PC-3 (cell line): Measurements from ENCODE around the gene ANKRD13C. TPM values are rescaled to one million over a fixed set of nuclear protein-coding genes. Genes with fewer than 3 reads are reported as not detected.
A peak's percentile ranks its signal among the peaks of the same experiment; 100 is the strongest.

Experiments
- ATAC-seq: fragments of 200-7000 bp; cut with Tn5 transposase; 2 replicates; pipeline ENCODE4 v1.9.1; 2020; ENCODE audit warnings: mild to moderate bottlenecking, moderate library complexity
- BruUV-seq: library from RNA; stranded (reverse); fragments of 400-500 nt; replicated peaks from 2 replicates; lab custom pipeline; 2021; lab: Mats Ljungman, UMichigan
- CTCF ChIA-PET: fragments of 300-600 bp; sonication (Branson Sonifier 250); formaldehyde crosslinking; loops from one replicate; lab custom pipeline; 2022; ENCODE audit warnings: antibody characterized with exemption; lab: Charles Lee
- POLR2A ChIA-PET: fragments of 300-600 bp; sonication (Branson Sonifier 250); formaldehyde crosslinking; loops from one replicate; lab custom pipeline; 2022; ENCODE audit warnings: antibody characterized with exemption; ENCODE audit not compliant: unreplicated experiment; lab: Charles Lee
- DNase-seq: peaks from one replicate; pipeline ENCODE4 v3.0.0-alpha.2; 2015
- H2AFZ ChIP-seq: fragments of 300-600 bp; sonication (generic); 2 replicates; pipeline ENCODE4 v1.6.0; 2016; ENCODE audit warnings: antibody characterized with exemption, low read length
- H3F3A ChIP-seq: fragments of 300-600 bp; sonication (generic); one replicate; pipeline ENCODE4 v1.6.0; 2017; ENCODE audit warnings: antibody characterized with exemption, low read length, control low read depth, mild to moderate bottlenecking; ENCODE audit not compliant: unreplicated experiment
- H3K27ac ChIP-seq: fragments of 300-600 bp; sonication (generic); 2 replicates; pipeline ENCODE4 v1.5.1; 2016; ENCODE audit warnings: mild to moderate bottlenecking, low read length
- H3K27me3 ChIP-seq: fragments of 300-600 bp; sonication (generic); 2 replicates; pipeline ENCODE4 v1.6.1; 2016; ENCODE audit warnings: low read length, mixed read lengths
- H3K36me3 ChIP-seq: fragments of 300-600 bp; sonication (generic); 2 replicates; pipeline ENCODE4 v1.6.1; 2016; ENCODE audit warnings: low read depth, mixed run types, low read length, mixed read lengths
- H3K4me1 ChIP-seq: fragments of 300-600 bp; sonication (generic); 2 replicates; pipeline ENCODE4 v1.5.1; 2016; ENCODE audit warnings: low read length; ENCODE audit not compliant: insufficient read depth
- H3K4me2 ChIP-seq: fragments of 300-600 bp; sonication (generic); 2 replicates; pipeline ENCODE4 v1.6.0; 2016; ENCODE audit warnings: low read length
- H3K4me3 ChIP-seq: fragments of 300-600 bp; sonication (generic); 2 replicates; pipeline ENCODE4 v1.5.1; 2016; ENCODE audit warnings: mild to moderate bottlenecking, low read length, mixed read lengths
- H3K79me2 ChIP-seq: fragments of 300-600 bp; sonication (generic); 2 replicates; pipeline ENCODE4 v1.6.1; 2017; ENCODE audit warnings: low read length, mixed read lengths
- H3K9ac ChIP-seq: fragments of 300-600 bp; sonication (generic); 2 replicates; pipeline ENCODE4 v1.6.0; 2016; ENCODE audit warnings: mild to moderate bottlenecking, low read length
- H3K9me2 ChIP-seq: fragments of 300-600 bp; sonication (generic); replicated peaks from 2 replicates; pipeline ENCODE4 v1.6.1; 2016; ENCODE audit warnings: mixed run types, low read length, mixed read lengths
- H3K9me3 ChIP-seq: fragments of 300-600 bp; sonication (generic); 2 replicates; pipeline ENCODE4 v1.6.1; 2016; ENCODE audit warnings: low read length, mixed read lengths
- H4K20me1 ChIP-seq: fragments of 300-600 bp; sonication (generic); 2 replicates; pipeline ENCODE4 v1.6.1; 2016; ENCODE audit warnings: low read length, mixed read lengths
- CTCF ChIP-seq: fragments of 300-600 bp; sonication (generic); conservative IDR thresholded peaks from 2 replicates; pipeline ENCODE4 v1.5.1; 2017; ENCODE audit warnings: antibody characterized with exemption, low read depth, mild to moderate bottlenecking, low read length
- EZH2 ChIP-seq: fragments of 300-600 bp; sonication (generic); IDR thresholded peaks from one replicate; pipeline ENCODE4 v1.6.1; 2017; ENCODE audit warnings: antibody characterized with exemption, mild to moderate bottlenecking, low read length; ENCODE audit not compliant: unreplicated experiment
- EZH2phosphoT487 ChIP-seq: fragments of 300-600 bp; sonication (generic); IDR thresholded peaks from 2 replicates; pipeline ENCODE4 v1.6.1; 2018; ENCODE audit warnings: mild to moderate bottlenecking, antibody characterized with exemption, low read length, borderline replicate concordance
- intact Hi-C: fragments of 100-400 bp; cut with micrococcal nuclease; formaldehyde crosslinking; loops from 2 replicates; pipeline ENCODE4 v1.9.0; 2023
- total RNA-seq: library from RNA; depleted of rRNA; stranded (reverse); fragments of >200 nt; gene quantifications from 2 replicates; pipeline ENCODE4 v1.2.3, GENCODE V29; 2014

The ANKRD13C gene
- total RNA-seq, 1 experiment from 2014 or later, result 41.5 TPM

- H3K4me1 ChIP-seq, result no peaks in the 10 kb centered on the region
- H3K9me3 ChIP-seq, result no peaks in the 10 kb centered on the region
- no peaks in the 10 kb centered on the region for H3K79me2 ChIP-seq
- no peak overlapping the region for H3K4me2 ChIP-seq
- TF ChIP-seq CTCF (no peak), EZH2phosphoT487 (no peak), EZH2 (no peak)
- H3F3A ChIP-seq, result no peaks in the 10 kb centered on the region
- POLR2A ChIA-PET, result no interaction called here
- CTCF ChIA-PET, result no interaction called here
- no peaks in the 10 kb centered on the region for H3K27me3 ChIP-seq
- H2AFZ ChIP-seq, result no peak overlapping the region
- H3K9me2 ChIP-seq, result no peaks in the 10 kb centered on the region
- H3K27ac ChIP-seq, result no peak overlapping the region
- DNase-seq (no peak), ATAC-seq (no peak)
- H3K36me3 ChIP-seq, result peaks cover 76% of the 10 kb centered on the region
- BruUV-seq, result no TSS peak
- no peak overlapping the region for H3K4me3 ChIP-seq
- no peaks in the 10 kb centered on the region for H4K20me1 ChIP-seq
- intact Hi-C loops, result no loop called here
- no peak overlapping the region for H3K9ac ChIP-seq
Observed at GRCh38 chr1:70248729-70249128, 105.8 kb downstream of the ANKRD13C start.

- H3K4me2 ChIP-seq, result no peak overlapping the region
- ATAC-seq (peak; percentile 79), DNase-seq (peak; percentile 22)
- H2AFZ ChIP-seq, result no peak overlapping the region
- no peaks in the 10 kb centered on the region for H4K20me1 ChIP-seq
- H3K4me1 ChIP-seq, result no peaks in the 10 kb centered on the region
- no peak overlapping the region for H3K27ac ChIP-seq
- no peaks in the 10 kb centered on the region for H3K9me3 ChIP-seq
- TF ChIP-seq CTCF (no peak), EZH2phosphoT487 (no peak), EZH2 (no peak)
- intact Hi-C loops, result no loop called here
- H3K9ac ChIP-seq, result no peak overlapping the region
- POLR2A ChIA-PET, result no interaction called here
- no peak overlapping the region for H3K4me3 ChIP-seq
- no peaks in the 10 kb centered on the region for H3K27me3 ChIP-seq
- no peaks in the 10 kb centered on the region for H3F3A ChIP-seq
- no peaks in the 10 kb centered on the region for H3K79me2 ChIP-seq
- CTCF ChIA-PET, result no interaction called here
- peaks cover 86% of the 10 kb centered on the region for H3K36me3 ChIP-seq
- H3K9me2 ChIP-seq, result no peaks in the 10 kb centered on the region
- BruUV-seq, result no TSS peak
Observed at GRCh38 chr1:70247768-70248167, 106.8 kb downstream of the ANKRD13C start.

DNA sequence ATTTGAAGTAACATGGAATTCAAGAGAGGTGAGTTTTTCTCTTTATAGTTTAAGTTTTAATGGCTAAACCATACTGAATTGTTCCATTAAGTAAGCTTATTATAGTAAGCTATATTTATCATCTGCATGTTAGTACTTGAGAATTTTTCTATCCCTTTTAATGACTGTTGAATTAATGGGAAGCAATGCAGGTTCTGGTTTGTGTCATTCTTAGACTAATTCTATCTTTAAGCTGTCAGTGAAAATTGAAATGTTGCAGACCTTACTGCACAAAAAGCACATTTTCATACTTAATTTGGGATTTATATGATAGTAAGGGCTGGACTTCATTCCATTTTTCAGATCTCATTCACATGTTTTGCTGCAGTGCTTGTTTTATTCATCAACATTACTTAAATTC, 107.4 kb downstream of the ANKRD13C start:
- no peaks in the 10 kb centered on the region for H3K9me3 ChIP-seq
- no peak overlapping the region for H3K27ac ChIP-seq
- H4K20me1 ChIP-seq, result no peaks in the 10 kb centered on the region
- no peaks in the 10 kb centered on the region for H3K4me1 ChIP-seq
- H3K36me3 ChIP-seq, result peaks cover 92% of the 10 kb centered on the region
- intact Hi-C loops, result no loop called here
- H2AFZ ChIP-seq, result no peak overlapping the region
- no peak overlapping the region for H3K4me3 ChIP-seq
- no peak overlapping the region for H3K4me2 ChIP-seq
- no peaks in the 10 kb centered on the region for H3F3A ChIP-seq
- ATAC-seq (no peak), DNase-seq (no peak)
- TF ChIP-seq EZH2 (no peak), CTCF (no peak), EZH2phosphoT487 (no peak)
- no peak overlapping the region for H3K9ac ChIP-seq
- no TSS peak for BruUV-seq
- ChIA-PET CTCF (no interaction called here), POLR2A (no interaction called here)
- H3K79me2 ChIP-seq, result no peaks in the 10 kb centered on the region
- H3K9me2 ChIP-seq, result no peaks in the 10 kb centered on the region
- no peaks in the 10 kb centered on the region for H3K27me3 ChIP-seq
